ENCODE data around the gene GPBAR1. TPM values are rescaled to one million over a fixed set of nuclear protein-coding genes. Genes with fewer than 3 reads are reported as not detected.

GPBAR1 gene
- total and polyA plus RNA-seq, 2 of the 8 experiments (the other 6 are each of a cell fraction or from before 2014, with no cell fraction given) = 0.32 to 0.59 TPM

GRCh38 chr2:218274586-218274985 is 13.8 kb downstream of the GPBAR1 start:
- TF ChIP-seq RFX5 (IDR thresholded peaks at IDR 0.05; ENCODE audit: borderline replicate concordance, low read depth, low read length) = no peak
- no peak for TF ChIP-seq CEBPB (IDR thresholded peaks at IDR 0.05; ENCODE audit: low read depth, low read length)
- TF ChIP-seq MAX (IDR thresholded peaks at IDR 0.05) = no peak
- TF ChIP-seq BRCA1 (IDR thresholded peaks at IDR 0.05; ENCODE audit: low read depth, low read length) = no peak
- no peak for TF ChIP-seq BACH1 (IDR thresholded peaks at IDR 0.05; ENCODE audit: low read length)
- no peak for TF ChIP-seq KDM5A (IDR thresholded peaks at IDR 0.05; ENCODE audit: low read length)
- no peak for TF ChIP-seq POU5F1 (IDR thresholded peaks at IDR 0.05; ENCODE audit: low read depth, low read length)
- TF ChIP-seq TEAD4 (IDR thresholded peaks at IDR 0.05; ENCODE audit: low read depth, low read length) = no peak
- TF ChIP-seq EZH2 (IDR thresholded peaks at IDR 0.05; ENCODE audit: low read depth, low read length, severe bottlenecking) = no peak
- no peak for TF ChIP-seq TAF7 (optimal IDR thresholded peaks at IDR 0.05; ENCODE audit: borderline replicate concordance, low read depth, low read length)
- no peak for TF ChIP-seq EP300 (IDR thresholded peaks at IDR 0.05; ENCODE audit: borderline replicate concordance in 1 of 2, low read depth in 2 of 2, low read length in 2 of 2)
- no peak for TF ChIP-seq SIN3A (conservative IDR thresholded peaks at IDR 0.05 in 1 of 2, IDR thresholded peaks at IDR 0.05 in 1 of 2; ENCODE audit: low read depth in 1 of 2, low read length in 2 of 2)
- DNase-seq (ENCODE audit: low read depth in 1 of 2, low spot score in 2 of 2) (no peak), FAIRE-seq (no peak)
- no peak overlapping the region for H3K4me3 ChIP-seq (ENCODE audit: extremely low read depth in 1 of 4, insufficient read depth in 2 of 4, low read depth in 3 of 4, low read length in 4 of 4)
- H2BK5ac ChIP-seq (ENCODE audit: low read depth, low read length) = no peak overlapping the region
- WGBS, 2 experiments (ENCODE audit: extremely low coverage in 1 of 2, insufficient coverage in 1 of 2, insufficient read length in 1 of 2, insufficient replicate concordance in 2 of 2, low coverage in 1 of 2, low lambda C conversion rate in 2 of 2, missing lambda C conversion rate in 1 of 2) = 93% methylated on average over 4 of the region's 4 CpGs; no CpG with 5 or more reads in 1 of the 2 experiments
- no peak overlapping the region for H3K4ac ChIP-seq (replicated peaks; ENCODE audit: insufficient read length, low read depth, low read length)
- no peak overlapping the region for H2AFZ ChIP-seq (ENCODE audit: low read length)
- ChIA-PET POLR2A (ENCODE audit: partially characterized antibody) (interaction anchor here (1.3 to 2.6 kb wide), 4 partner anchors 12 to 17 kb away, joined by 3 to 22 read pairs (median 4); partner anchors contain the start of gene GPBAR1), CTCF (ENCODE audit: partially characterized antibody) (interaction anchor here (0.7 to 8.2 kb wide), 15 partner anchors 9 to 373 kb away, joined by 3 to 131 read pairs (median 6); partner anchors contain the start of genes CATIP, GPBAR1 and TMBIM1)
- no peak overlapping the region for H3K23ac ChIP-seq (ENCODE audit: insufficient read length)
- H3K4me1 ChIP-seq (replicated peaks in 1 of 4; ENCODE audit: control insufficient read depth in 3 of 4, insufficient read depth in 4 of 4, low read length in 3 of 4) = peaks cover 0 to 4% (median 2%) of the 10 kb centered on the region in 4 experiments; a peak in 4 of 7 replicates
- H3K9me3 ChIP-seq (ENCODE audit: insufficient read depth in 2 of 2, low read depth in 1 of 2, low read length in 1 of 2) = no peaks in the 10 kb centered on the region
- H3K79me2 ChIP-seq (ENCODE audit: control insufficient read depth in 1 of 2, insufficient read depth in 2 of 2, low read length in 2 of 2) = peaks cover 0 to 3% of the 10 kb centered on the region in 2 experiments; a peak in 1 of 4 replicates
- no peak overlapping the region for H3K27ac ChIP-seq (ENCODE audit: low read depth, low read length)
- no peak overlapping the region for H2BK12ac ChIP-seq (ENCODE audit: low read depth, low read length)
- H4K91ac ChIP-seq (replicated peaks; ENCODE audit: insufficient read length, low read length) = no peak overlapping the region
- H3K4me2 ChIP-seq (ENCODE audit: insufficient read depth in 1 of 2, low read depth in 2 of 2, low read length in 2 of 2) = no peak overlapping the region
- peaks cover 0 to 12% of the 10 kb centered on the region in 2 experiments for H4K20me1 ChIP-seq (replicated peaks in 1 of 2; ENCODE audit: control insufficient read depth in 1 of 2, insufficient read depth in 2 of 2, low read length in 2 of 2)
- H3K23me2 ChIP-seq (ENCODE audit: low read depth, low read length) = peaks cover 6% of the 10 kb centered on the region; the same call in 1 of the 2 replicates
- H2BK20ac ChIP-seq (ENCODE audit: low read length) = no peak overlapping the region
- no peak overlapping the region for H2AK5ac ChIP-seq (ENCODE audit: low read depth, low read length)
- no peak overlapping the region for H3K56ac ChIP-seq (replicated peaks; ENCODE audit: insufficient read length, low read depth, low read length)
- peaks cover 5% of the 10 kb centered on the region; the same call in 1 of the 2 replicates for H3K79me1 ChIP-seq (ENCODE audit: low read depth, low read length)
- H3K9ac ChIP-seq (replicated peaks in 1 of 4; ENCODE audit: extremely low read depth in 1 of 4, low read depth in 3 of 4, low read length in 3 of 4) = no peak overlapping the region
- no peak overlapping the region for H4K5ac ChIP-seq (ENCODE audit: insufficient read length, low read depth, low read length)
- H4K8ac ChIP-seq (ENCODE audit: extremely low read depth, insufficient read depth, low read length) = no peak overlapping the region
- H3K14ac ChIP-seq (ENCODE audit: insufficient read length) = no peak overlapping the region
- H3K36me3 ChIP-seq (ENCODE audit: control insufficient read depth in 2 of 4, insufficient read depth in 4 of 4, low read length in 3 of 4) = peaks cover 0 to 41% (median 9%) of the 10 kb centered on the region in 4 experiments; a peak in 6 of 8 replicates
- no peak overlapping the region for H2BK15ac ChIP-seq (ENCODE audit: low read length)
- no peaks in the 10 kb centered on the region for H3K27me3 ChIP-seq (replicated peaks in 1 of 4; ENCODE audit: control insufficient read depth in 3 of 4, extremely low read depth in 1 of 4, insufficient read depth in 3 of 4, low read length in 3 of 4)
- H2BK120ac ChIP-seq (replicated peaks; ENCODE audit: low read depth, low read length) = no peak overlapping the region
- no peak overlapping the region for H3K18ac ChIP-seq (ENCODE audit: extremely low read depth, low read length)
